Activated gamma-delta T cell (primary cell): ENCODE results near the gene ALKBH5.
A peak's percentile ranks its signal among the peaks of the same experiment; 100 is the strongest.

Source experiments
- DNase-seq: peaks from one replicate; lab custom pipeline; 2025; lab: John Stamatoyannopoulos, UW

ALKBH5 gene

DNA sequence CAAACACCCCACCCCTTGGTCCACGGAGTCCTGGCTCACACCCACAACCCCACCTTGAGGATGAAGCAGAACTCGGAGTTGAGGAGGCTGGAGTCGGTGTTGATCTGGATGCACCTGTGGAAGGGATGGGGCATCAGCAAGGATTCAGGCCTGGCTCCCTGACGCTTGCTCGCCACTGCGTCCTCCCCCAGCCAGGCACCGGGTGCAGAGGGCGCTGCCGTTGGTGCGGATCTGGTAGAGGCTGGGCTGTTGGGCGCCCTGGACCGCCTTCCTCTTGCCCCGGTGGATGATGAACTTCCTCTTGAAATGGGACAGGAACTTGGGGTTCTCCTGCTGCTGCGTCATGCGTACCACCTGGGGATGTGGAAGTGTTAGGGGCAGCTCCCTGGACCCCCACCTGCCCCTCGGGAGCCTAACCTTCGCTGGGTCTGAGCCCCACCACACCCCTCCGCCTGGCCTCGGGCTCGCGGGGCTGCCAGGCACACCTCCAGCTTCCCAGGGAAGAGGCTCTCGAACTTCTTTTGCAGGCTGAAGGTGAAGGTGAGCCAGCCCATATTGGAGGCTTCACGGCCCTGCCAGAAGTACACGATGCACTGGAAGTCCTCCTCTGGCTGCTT is 62.6 kb downstream of the ALKBH5 start:
- no peak for DNase-seq

GRCh38 chr17:18246880-18247612 is 63.4 kb downstream of the ALKBH5 start:
- no peak for DNase-seq

DNA sequence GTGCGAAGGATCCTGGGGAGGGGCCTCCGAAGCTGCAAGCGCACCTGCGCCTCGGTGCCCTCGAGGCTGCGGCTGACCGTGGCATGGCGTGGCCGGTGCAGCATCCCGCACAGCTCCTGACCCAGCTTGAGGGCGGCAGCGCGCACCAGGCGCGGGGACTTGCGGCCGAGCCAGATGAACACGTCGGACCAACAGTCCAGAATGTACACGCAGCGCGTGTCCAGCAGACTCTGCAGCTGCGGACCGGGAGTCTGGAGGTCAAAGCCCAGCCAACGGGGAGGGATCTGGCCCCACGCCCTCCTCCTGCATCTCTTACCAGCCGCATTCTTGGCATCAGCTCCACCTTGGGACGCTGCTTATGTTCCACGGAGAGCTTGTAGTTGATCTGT is 64.0 kb downstream of the ALKBH5 start:
- DNase-seq: no peak

DNA sequence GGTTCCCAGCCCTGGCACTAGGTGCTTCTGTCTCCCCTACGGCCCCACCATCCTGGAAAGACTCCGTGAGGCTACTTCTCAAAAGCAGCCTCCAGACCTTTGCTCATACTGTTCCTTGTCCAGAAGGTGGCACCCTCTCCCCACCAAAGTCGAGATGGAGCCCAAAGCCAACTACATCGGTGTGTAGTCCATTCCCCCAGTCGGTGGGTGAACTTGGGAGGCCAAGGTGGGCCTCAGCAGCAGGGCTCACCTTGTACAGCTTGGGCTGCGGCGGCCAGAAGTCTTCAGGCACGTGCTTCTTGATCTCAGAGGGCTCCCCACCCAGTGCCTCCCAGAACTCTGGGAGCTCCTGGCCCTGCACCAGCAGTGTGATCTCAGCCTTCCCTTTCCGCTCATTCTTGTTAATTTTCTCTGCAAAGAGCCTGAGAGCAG is 64.7 kb downstream of the ALKBH5 start:
- DNase-seq: no peak

- DNase-seq: no peak
Measured at GRCh38 chr17:18248811-18249210, 65.2 kb downstream of the ALKBH5 start.

GRCh38 chr17:18250259-18250658 is 66.6 kb downstream of the ALKBH5 start:
- no peak for DNase-seq

DNA sequence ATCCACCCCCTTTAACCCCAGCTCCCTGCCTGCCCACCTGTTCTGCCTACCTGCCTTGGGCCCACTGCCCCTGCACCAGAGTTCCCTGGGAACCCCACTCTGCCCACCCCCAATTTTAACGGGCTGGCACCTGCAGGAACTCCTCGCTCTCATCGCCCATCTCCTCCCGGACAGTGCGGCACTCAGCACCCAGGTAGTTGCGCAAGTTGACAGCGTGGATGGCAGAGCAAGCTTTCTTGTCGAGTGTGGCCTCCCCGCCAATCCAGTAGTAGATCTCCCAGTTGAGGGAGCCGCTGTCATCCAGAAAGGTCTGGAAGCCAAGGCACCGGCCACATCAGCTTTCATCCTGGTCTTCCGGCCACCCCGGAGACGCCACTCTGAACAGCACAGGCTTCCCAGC is 67.1 kb downstream of the ALKBH5 start:
- DNase-seq: no peak

- no peak for DNase-seq
Measured at GRCh38 chr17:18251204-18251603, 67.6 kb downstream of the ALKBH5 start.

- DNase-seq: no peak
Measured at GRCh38 chr17:18252160-18252559, 68.5 kb downstream of the ALKBH5 start.

GRCh38 chr17:18253187-18253884 is 69.7 kb downstream of the ALKBH5 start:
- DNase-seq: no peak

- DNase-seq: no peak
Measured at GRCh38 chr17:18253947-18254821, 70.6 kb downstream of the ALKBH5 start.

DNA sequence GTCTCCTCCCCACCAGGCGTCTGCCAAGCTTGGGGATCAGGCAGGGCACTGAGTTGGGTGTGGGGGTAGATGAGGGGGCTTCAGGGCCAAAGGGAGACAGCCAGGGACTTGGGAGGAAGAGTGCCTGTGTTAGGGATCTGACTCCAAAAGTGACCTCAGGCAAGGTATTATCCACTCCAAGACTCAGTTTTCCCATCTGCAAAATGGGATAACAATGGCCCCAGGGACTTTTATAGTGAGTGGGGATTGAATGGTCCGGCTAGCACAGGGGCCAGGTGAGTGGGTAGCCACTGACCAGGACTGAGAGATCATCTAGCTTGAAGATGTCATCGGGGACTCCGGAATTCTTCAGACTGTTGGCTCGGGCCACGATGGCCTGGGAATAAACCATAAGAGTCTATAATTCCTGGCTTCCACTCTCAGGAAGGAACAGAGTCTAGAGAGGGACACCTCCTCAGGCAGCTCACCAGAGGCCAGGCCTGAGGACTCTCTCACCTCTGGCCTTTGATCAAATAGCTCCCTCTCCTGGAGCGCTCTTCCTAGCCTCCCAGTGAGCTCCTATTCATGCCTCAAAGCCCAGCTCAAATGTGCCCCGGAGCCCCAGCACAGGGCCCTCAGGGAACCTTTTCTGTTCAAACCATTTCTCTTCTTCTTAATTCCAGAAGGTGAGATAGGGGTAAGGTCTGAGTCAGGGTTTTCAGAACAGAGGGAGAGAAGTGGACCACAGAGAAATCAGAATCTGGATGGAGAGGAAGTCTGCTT is 71.4 kb downstream of the ALKBH5 start:
- no peak for DNase-seq

DNA sequence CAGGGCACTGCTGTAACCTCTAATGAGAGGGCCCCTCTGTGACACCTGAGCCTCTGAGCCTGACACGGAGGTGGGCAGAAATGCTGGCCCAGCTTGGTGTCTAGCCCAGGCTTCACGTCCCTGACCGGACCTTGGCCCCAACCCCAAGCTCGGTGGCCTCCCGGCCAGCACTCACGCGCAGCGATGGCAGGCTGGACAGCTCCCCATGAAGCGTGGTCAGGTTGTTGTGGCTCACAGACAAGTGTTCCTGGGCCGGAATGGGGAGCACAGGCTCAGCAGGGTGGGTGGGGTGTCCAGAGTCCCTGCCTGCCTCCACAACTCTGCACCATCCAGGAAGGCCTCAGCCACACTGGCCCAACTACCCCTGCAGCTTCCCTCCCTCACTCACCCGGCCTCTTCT is 72.7 kb downstream of the ALKBH5 start:
- no peak for DNase-seq

- DNase-seq: no peak
Measured at GRCh38 chr17:18256776-18257175, 73.1 kb downstream of the ALKBH5 start.

- no peak for DNase-seq
Measured at GRCh38 chr17:18257268-18257981, 73.8 kb downstream of the ALKBH5 start.

DNA sequence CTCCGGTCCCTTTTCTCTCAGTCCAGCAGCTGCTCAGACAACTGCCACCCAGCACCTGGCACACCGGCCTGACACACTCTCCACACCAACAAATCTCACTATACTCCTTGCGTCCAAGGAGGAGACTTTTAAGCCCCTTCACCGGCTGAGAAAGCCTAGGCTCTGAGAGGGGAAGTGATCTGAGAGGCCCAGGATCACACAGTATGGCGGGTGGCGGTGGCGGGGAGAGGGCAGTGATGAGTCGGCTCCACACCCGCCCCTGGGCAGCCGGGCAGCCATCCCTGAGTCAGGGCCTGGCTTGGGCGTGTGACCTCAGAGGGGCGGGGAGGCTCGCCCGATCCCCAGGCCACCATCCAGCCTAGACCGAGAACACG is 74.3 kb downstream of the ALKBH5 start:
- DNase-seq: peak; percentile 33

DNA sequence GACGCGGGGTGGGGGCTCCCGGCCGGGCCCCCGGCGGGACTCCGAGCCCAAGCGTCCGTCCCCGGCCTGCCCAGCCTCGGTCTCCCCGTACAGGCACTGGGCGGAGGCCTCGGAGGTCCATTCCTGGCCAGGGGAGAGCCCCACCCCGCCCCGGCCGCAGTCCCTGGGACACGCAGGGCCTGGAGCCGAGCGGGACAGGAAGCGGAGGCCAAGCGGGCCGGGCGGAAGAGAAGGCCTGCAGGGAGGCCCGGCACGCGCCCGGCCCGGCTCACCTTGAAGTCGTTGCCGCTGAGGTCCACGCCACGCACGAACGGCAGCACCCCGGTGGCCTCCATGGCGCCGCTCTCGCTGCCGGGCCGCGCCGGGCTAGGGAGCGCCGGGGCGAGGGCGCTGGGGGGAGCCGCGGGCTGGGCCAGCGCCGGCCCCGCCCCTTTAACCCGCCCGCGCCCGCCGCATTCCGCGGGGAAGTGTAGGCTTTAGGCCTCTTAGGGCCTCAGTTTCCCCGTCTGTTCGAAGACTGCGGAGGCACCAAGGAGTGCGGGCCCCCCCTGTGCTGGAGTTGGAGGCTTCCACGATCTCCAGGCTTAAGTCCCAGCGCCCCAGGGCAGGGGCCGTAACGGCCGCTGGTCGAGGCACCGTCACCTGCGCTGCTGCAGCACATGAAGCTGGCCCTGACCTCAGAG is 74.9 kb downstream of the ALKBH5 start, which contains the start of gene FLII:
TSS of gene FLII (minus strand) at position 383 of the 683 bp plus-strand sequence. CDS start at position 335, 48 bp downstream.
- DNase-seq: peak; percentile 43
